ENCODE measurements around the gene MST1R.
"Not testable (repeated sequence)": the region's sequence is repeated elsewhere in the genome, so short reads cannot be mapped to it uniquely, and the experiment has no call there.

The MST1R gene

DNA sequence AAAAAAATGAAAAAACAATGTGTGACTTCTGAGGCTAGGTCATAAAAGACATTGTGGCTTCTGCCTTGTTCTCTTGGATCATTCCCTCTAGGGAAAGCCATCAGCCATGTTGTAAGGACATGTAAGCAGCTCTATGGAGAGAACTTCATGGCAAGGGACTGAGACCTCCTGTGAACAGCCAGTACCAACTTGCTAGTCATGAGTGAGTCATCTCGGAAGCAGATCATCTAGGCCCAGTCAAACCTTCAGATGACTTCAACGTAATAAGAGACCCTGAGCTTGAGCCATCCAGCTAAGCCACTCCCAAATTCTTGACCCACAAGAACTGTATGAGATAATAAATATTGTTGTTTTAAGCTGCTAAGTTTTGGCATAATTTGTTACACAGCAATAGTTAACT is 21.0 kb upstream of the MST1R start:
- no peak for DNase-seq (ENCODE audit: low read depth, low spot score)
- Histone ChIP-seq H3K9me3 (ENCODE audit: insufficient read depth, low read length) (no peaks in the 10 kb centered on the region), H3K9ac (ENCODE audit: insufficient read length, low read depth) (no peak overlapping the region), H3K4me3 (ENCODE audit: insufficient read length, low read depth) (no peak overlapping the region), H3K27me3 (ENCODE audit: insufficient read depth, insufficient read length) (no peaks in the 10 kb centered on the region), H3K4me1 (ENCODE audit: insufficient read depth, insufficient read length) (peaks cover 6% of the 10 kb centered on the region), H3K36me3 (ENCODE audit: insufficient read depth, insufficient read length, low read length) (no peaks in the 10 kb centered on the region)
- TF ChIP-seq YY1 (IDR thresholded peaks at IDR 0.05; ENCODE audit: insufficient read depth, insufficient read length), result no peak
- TF ChIP-seq ZNF274 (IDR thresholded peaks at IDR 0.05; ENCODE audit: low read depth, low read length), result no peak
- TF ChIP-seq SUZ12 (IDR thresholded peaks at IDR 0.05; ENCODE audit: extremely low read depth, insufficient read depth, insufficient read length), result no peak

- not testable (repeated sequence) for H3K9ac ChIP-seq (ENCODE audit: insufficient read length, low read depth); H3K4me3 ChIP-seq (ENCODE audit: insufficient read length, low read depth); H3K27me3 ChIP-seq (ENCODE audit: insufficient read depth, insufficient read length); H3K4me1 ChIP-seq (ENCODE audit: insufficient read depth, insufficient read length); H3K36me3 ChIP-seq (ENCODE audit: insufficient read depth, insufficient read length, low read length); H3K9me3 ChIP-seq (ENCODE audit: insufficient read depth, low read length); DNase-seq (ENCODE audit: low read depth, low spot score)
Measured at GRCh38 chr3:49917806-49918590, 14.3 kb upstream of the MST1R start.

GRCh38 chr3:49916686-49917085 is 13.0 kb upstream of the MST1R start:
- H3K36me3 ChIP-seq (ENCODE audit: insufficient read depth, insufficient read length, low read length), result no peaks in the 10 kb centered on the region
- no peak for DNase-seq (ENCODE audit: low read depth, low spot score)
- H3K4me3 ChIP-seq (ENCODE audit: insufficient read length, low read depth), result no peak overlapping the region
- H3K27me3 ChIP-seq (ENCODE audit: insufficient read depth, insufficient read length), result peaks cover 9% of the 10 kb centered on the region
- peaks cover 6% of the 10 kb centered on the region for H3K4me1 ChIP-seq (ENCODE audit: insufficient read depth, insufficient read length)
- no peaks in the 10 kb centered on the region for H3K9me3 ChIP-seq (ENCODE audit: insufficient read depth, low read length)
- no peak overlapping the region for H3K9ac ChIP-seq (ENCODE audit: insufficient read length, low read depth)
- TF ChIP-seq ZNF274 (IDR thresholded peaks at IDR 0.05; ENCODE audit: low read depth, low read length) (no peak), SUZ12 (IDR thresholded peaks at IDR 0.05; ENCODE audit: extremely low read depth, insufficient read depth, insufficient read length) (no peak), YY1 (IDR thresholded peaks at IDR 0.05; ENCODE audit: insufficient read depth, insufficient read length) (no peak)

GRCh38 chr3:49914906-49915305 is 11.2 kb upstream of the MST1R start:
- TF ChIP-seq ZNF274 (IDR thresholded peaks at IDR 0.05; ENCODE audit: low read depth, low read length) (no peak), YY1 (IDR thresholded peaks at IDR 0.05; ENCODE audit: insufficient read depth, insufficient read length) (no peak), SUZ12 (IDR thresholded peaks at IDR 0.05; ENCODE audit: extremely low read depth, insufficient read depth, insufficient read length) (no peak)
- DNase-seq (ENCODE audit: low read depth, low spot score), result no peak
- H3K27me3 ChIP-seq (ENCODE audit: insufficient read depth, insufficient read length), result peaks cover 13% of the 10 kb centered on the region

GRCh38 chr3:49912881-49913281 is 9.2 kb upstream of the MST1R start:
- Histone ChIP-seq H3K4me1 (ENCODE audit: insufficient read depth, insufficient read length) (peaks cover 40% of the 10 kb centered on the region), H3K4me3 (ENCODE audit: insufficient read length, low read depth) (no peak overlapping the region), H3K9ac (ENCODE audit: insufficient read length, low read depth) (no peak overlapping the region), H3K27me3 (ENCODE audit: insufficient read depth, insufficient read length) (peaks cover 26% of the 10 kb centered on the region), H3K9me3 (ENCODE audit: insufficient read depth, low read length) (no peaks in the 10 kb centered on the region), H3K36me3 (ENCODE audit: insufficient read depth, insufficient read length, low read length) (peaks cover 15% of the 10 kb centered on the region)
- no peak for DNase-seq (ENCODE audit: low read depth, low spot score)
- no peak for TF ChIP-seq ZNF274 (IDR thresholded peaks at IDR 0.05; ENCODE audit: low read depth, low read length)
- TF ChIP-seq SUZ12 (IDR thresholded peaks at IDR 0.05; ENCODE audit: extremely low read depth, insufficient read depth, insufficient read length), result no peak
- no peak for TF ChIP-seq YY1 (IDR thresholded peaks at IDR 0.05; ENCODE audit: insufficient read depth, insufficient read length)

More at GRCh38 chr3:49914906-49915305, 11.2 kb upstream of the MST1R start:
- no peak overlapping the region for H3K9ac ChIP-seq (ENCODE audit: insufficient read length, low read depth)
- H3K4me1 ChIP-seq (ENCODE audit: insufficient read depth, insufficient read length), result peaks cover 21% of the 10 kb centered on the region
- no peak overlapping the region for H3K4me3 ChIP-seq (ENCODE audit: insufficient read length, low read depth)
- H3K36me3 ChIP-seq (ENCODE audit: insufficient read depth, insufficient read length, low read length), result peaks cover 8% of the 10 kb centered on the region
- no peaks in the 10 kb centered on the region for H3K9me3 ChIP-seq (ENCODE audit: insufficient read depth, low read length)

DNA sequence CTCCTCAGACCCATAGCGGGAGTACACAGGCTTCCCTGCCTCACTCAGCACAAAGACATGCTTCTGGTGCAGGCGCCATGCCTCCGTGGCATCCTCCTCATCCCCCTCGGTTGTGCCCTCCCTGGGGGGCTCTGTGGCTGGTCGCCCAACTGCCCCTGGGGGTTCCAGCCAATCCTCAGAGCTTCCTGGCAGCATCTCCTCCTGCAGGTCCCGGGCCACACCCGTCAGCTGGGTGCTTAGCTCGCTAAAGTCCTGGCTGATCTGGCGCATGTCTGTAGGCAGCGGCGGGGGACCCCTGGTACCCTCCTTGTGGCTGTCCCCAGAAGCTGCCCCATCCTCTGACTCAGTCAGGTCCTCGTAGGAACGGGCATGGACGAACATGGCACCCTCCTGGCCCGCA is 7.9 kb upstream of the MST1R start:
- peaks cover 32% of the 10 kb centered on the region for H3K27me3 ChIP-seq (ENCODE audit: insufficient read depth, insufficient read length)
- TF ChIP-seq YY1 (IDR thresholded peaks at IDR 0.05; ENCODE audit: insufficient read depth, insufficient read length), result no peak
- TF ChIP-seq ZNF274 (IDR thresholded peaks at IDR 0.05; ENCODE audit: low read depth, low read length), result no peak
- TF ChIP-seq SUZ12 (IDR thresholded peaks at IDR 0.05; ENCODE audit: extremely low read depth, insufficient read depth, insufficient read length), result no peak
- peaks cover 47% of the 10 kb centered on the region for H3K4me1 ChIP-seq (ENCODE audit: insufficient read depth, insufficient read length)

GRCh38 chr3:49911124-49911420 is 7.4 kb upstream of the MST1R start:
- TF ChIP-seq ZNF274 (IDR thresholded peaks at IDR 0.05; ENCODE audit: low read depth, low read length) (no peak), YY1 (IDR thresholded peaks at IDR 0.05; ENCODE audit: insufficient read depth, insufficient read length) (no peak), SUZ12 (IDR thresholded peaks at IDR 0.05; ENCODE audit: extremely low read depth, insufficient read depth, insufficient read length) (no peak)
- DNase-seq (ENCODE audit: low read depth, low spot score), result no peak

More for the DNA sequence above, 7.9 kb upstream of the MST1R start:
- Histone ChIP-seq H3K36me3 (ENCODE audit: insufficient read depth, insufficient read length, low read length) (peaks cover 15% of the 10 kb centered on the region), H3K4me3 (ENCODE audit: insufficient read length, low read depth) (no peak overlapping the region), H3K9me3 (ENCODE audit: insufficient read depth, low read length) (no peaks in the 10 kb centered on the region), H3K9ac (ENCODE audit: insufficient read length, low read depth) (no peak overlapping the region)
- no peak for DNase-seq (ENCODE audit: low read depth, low spot score)

More at GRCh38 chr3:49911124-49911420, 7.4 kb upstream of the MST1R start:
- peaks cover 32% of the 10 kb centered on the region for H3K27me3 ChIP-seq (ENCODE audit: insufficient read depth, insufficient read length)
- no peaks in the 10 kb centered on the region for H3K9me3 ChIP-seq (ENCODE audit: insufficient read depth, low read length)
- no peak overlapping the region for H3K4me3 ChIP-seq (ENCODE audit: insufficient read length, low read depth)
- H3K36me3 ChIP-seq (ENCODE audit: insufficient read depth, insufficient read length, low read length), result peaks cover 15% of the 10 kb centered on the region
- no peak overlapping the region for H3K9ac ChIP-seq (ENCODE audit: insufficient read length, low read depth)
- H3K4me1 ChIP-seq (ENCODE audit: insufficient read depth, insufficient read length), result peaks cover 50% of the 10 kb centered on the region
